H1 (cell line): ENCODE data around the gene LAMA3. TPM values are rescaled to one million over a fixed set of nuclear protein-coding genes. Genes with fewer than 3 reads are reported as not detected.

Experiments used
- CTCF ChIA-PET: fragments of 300-600 bp; sonication (Branson Sonifier 250); formaldehyde crosslinking; loops from one replicate; lab custom pipeline; 2021; ENCODE audit not compliant: partially characterized antibody; lab: Charles Lee
- POLR2A ChIA-PET: fragments of 300-600 bp; sonication (Branson Sonifier 250); formaldehyde crosslinking; loops from one replicate; lab custom pipeline; 2021; ENCODE audit warnings: inconsistent platforms; ENCODE audit not compliant: partially characterized antibody; lab: Charles Lee
- DNase-seq, 2 experiments: peaks; one replicate each; pipeline versions ENCODE4 v3.0.0 to v3.0.0-alpha.2; 2010 to 2022; ENCODE audit warnings: low spot score in 2 of 2, low read depth in 1 of 2, mixed read lengths in 1 of 2
- FAIRE-seq: peaks from 2 replicates; lab custom pipeline; 2011; peaks lifted over from hg19 to GRCh38; lab: Jason Lieb, UNC
- H2AFZ ChIP-seq: 2 replicates; pipeline ENCODE4 v1.8.1; 2012; ENCODE audit warnings: low read length, inconsistent platforms
- H2AK5ac ChIP-seq: 2 replicates; pipeline ENCODE4 v1.6.1; 2013; ENCODE audit warnings: low read depth, low read length
- H2BK120ac ChIP-seq: replicated peaks from 2 replicates; pipeline ENCODE3; 2013; ENCODE audit warnings: low read depth, low read length, inconsistent platforms
- H2BK12ac ChIP-seq: 2 replicates; pipeline ENCODE4 v1.6.1; 2013; ENCODE audit warnings: low read depth, low read length
- H2BK15ac ChIP-seq: 2 replicates; pipeline ENCODE4 v1.6.1; 2013; ENCODE audit warnings: low read length
- H2BK20ac ChIP-seq: 2 replicates; pipeline ENCODE4 v1.6.1; 2013; ENCODE audit warnings: low read length
- H2BK5ac ChIP-seq: 2 replicates; pipeline ENCODE4 v1.6.1; 2013; ENCODE audit warnings: low read depth, low read length
- H3K14ac ChIP-seq: 2 replicates; pipeline ENCODE4 v1.6.1; 2013; ENCODE audit warnings: inconsistent platforms; ENCODE audit not compliant: insufficient read length
- H3K18ac ChIP-seq: 2 replicates; pipeline ENCODE4 v1.6.1; 2013; ENCODE audit warnings: low read length; ENCODE audit errors: extremely low read depth
- H3K23ac ChIP-seq: 2 replicates; pipeline ENCODE4 v1.6.1; 2013; ENCODE audit warnings: inconsistent platforms; ENCODE audit not compliant: insufficient read length
- H3K23me2 ChIP-seq: 2 replicates; pipeline ENCODE4 v1.6.1; 2013; ENCODE audit warnings: low read depth, low read length
- H3K27ac ChIP-seq: 2 replicates; pipeline ENCODE4 v1.6.1; 2011; ENCODE audit warnings: low read depth, low read length, inconsistent platforms
- H3K27me3 ChIP-seq, 4 experiments: replicated peaks in 1 of 4; 1 replicate in 1 of 4; 2 replicates in 3 of 4; pipeline versions ENCODE4 v1.6.1 to v1.8.1; 2011 to 2013; ENCODE audit warnings: low read length in 3 of 4, mild to moderate bottlenecking in 3 of 4, inconsistent platforms in 2 of 4, mixed read lengths in 2 of 4, moderate library complexity in 1 of 4; ENCODE audit not compliant: control insufficient read depth in 3 of 4, insufficient read depth in 3 of 4; ENCODE audit errors: extremely low read depth in 1 of 4
- H3K36me3 ChIP-seq, 4 experiments: 2 replicates each; pipeline versions ENCODE4 v1.6.1 to v1.8.1; 2011 to 2013; ENCODE audit warnings: mild to moderate bottlenecking in 4 of 4, low read length in 3 of 4, moderate library complexity in 2 of 4, control low read depth in 1 of 4, inconsistent platforms in 1 of 4; ENCODE audit not compliant: insufficient read depth in 4 of 4, control insufficient read depth in 2 of 4
- H3K4ac ChIP-seq: replicated peaks from 2 replicates; pipeline ENCODE3; 2013; ENCODE audit warnings: low read length, low read depth, mixed read lengths, inconsistent platforms; ENCODE audit not compliant: insufficient read length
- H3K4me1 ChIP-seq, 4 experiments: replicated peaks in 1 of 4; 1 replicate in 1 of 4; 2 replicates in 3 of 4; pipeline versions ENCODE4 v1.6.1 to v1.8.1; 2011 to 2013; ENCODE audit warnings: low read length in 3 of 4, inconsistent platforms in 2 of 4, mixed read lengths in 1 of 4; ENCODE audit not compliant: insufficient read depth in 4 of 4, control insufficient read depth in 3 of 4
- H3K4me2 ChIP-seq, 2 experiments: 2 replicates each; pipeline versions ENCODE4 v1.6.1 to v1.8.1; 2011 to 2013; ENCODE audit warnings: low read depth in 2 of 2, low read length in 2 of 2, control low read depth in 1 of 2, inconsistent platforms in 1 of 2, mild to moderate bottlenecking in 1 of 2; ENCODE audit not compliant: insufficient read depth in 1 of 2
- H3K4me3 ChIP-seq, 4 experiments: fragments of 200-600, 300-600 bp in 1 of 4; sonication (generic), shearing (Covaris generic), sonication (Bioruptor Twin) in 1 of 4; 2 replicates each; pipeline versions ENCODE4 v1.5.1 to v1.8.1; 2011 to 2016; ENCODE audit warnings: low read length in 4 of 4, low read depth in 3 of 4, control low read depth in 2 of 4, inconsistent platforms in 2 of 4, mild to moderate bottlenecking in 2 of 4, mixed read lengths in 1 of 4, moderate library complexity in 1 of 4; ENCODE audit not compliant: insufficient read depth in 2 of 4; ENCODE audit errors: extremely low read depth in 1 of 4
- H3K56ac ChIP-seq: replicated peaks from 2 replicates; pipeline ENCODE3; 2013; ENCODE audit warnings: low read depth, mild to moderate bottlenecking, mixed read lengths, low read length, inconsistent platforms; ENCODE audit not compliant: insufficient read length
- H3K79me1 ChIP-seq: 2 replicates; pipeline ENCODE4 v1.6.1; 2013; ENCODE audit warnings: low read depth, low read length, control low read depth
- H3K79me2 ChIP-seq, 2 experiments: 2 replicates each; pipeline versions ENCODE4 v1.6.1 to v1.8.1; 2012 to 2013; ENCODE audit warnings: low read length in 2 of 2, mild to moderate bottlenecking in 2 of 2, inconsistent platforms in 1 of 2; ENCODE audit not compliant: insufficient read depth in 2 of 2, control insufficient read depth in 1 of 2
- H3K9ac ChIP-seq, 4 experiments: replicated peaks in 1 of 4; 1 replicate in 1 of 4; 2 replicates in 3 of 4; pipeline versions ENCODE4 v1.6.1 to v1.8.1; 2011 to 2013; ENCODE audit warnings: low read depth in 3 of 4, low read length in 3 of 4, control low read depth in 2 of 4, mild to moderate bottlenecking in 2 of 4, moderate library complexity in 2 of 4, inconsistent platforms in 1 of 4; ENCODE audit errors: extremely low read depth in 1 of 4
- H3K9me3 ChIP-seq, 2 experiments: 2 replicates each; pipeline versions ENCODE4 v1.6.1 to v1.8.1; 2012 to 2013; ENCODE audit warnings: mild to moderate bottlenecking in 2 of 2, moderate library complexity in 2 of 2, control low read depth in 1 of 2, inconsistent platforms in 1 of 2, low read depth in 1 of 2, low read length in 1 of 2, mixed read lengths in 1 of 2; ENCODE audit not compliant: insufficient read depth in 2 of 2
- H4K20me1 ChIP-seq, 2 experiments: replicated peaks in 1 of 2; 2 replicates each; pipeline versions ENCODE3 to v1.8.1; 2011 to 2013; ENCODE audit warnings: inconsistent platforms in 2 of 2, low read length in 2 of 2, mild to moderate bottlenecking in 1 of 2; ENCODE audit not compliant: insufficient read depth in 2 of 2, control insufficient read depth in 1 of 2
- H4K5ac ChIP-seq: 2 replicates; pipeline ENCODE4 v1.6.1; 2013; ENCODE audit warnings: low read length, low read depth, mixed read lengths, inconsistent platforms; ENCODE audit not compliant: insufficient read length
- H4K8ac ChIP-seq: 2 replicates; pipeline ENCODE4 v1.8.0; 2013; ENCODE audit warnings: mild to moderate bottlenecking, moderate library complexity, low read length, inconsistent platforms; ENCODE audit not compliant: insufficient read depth; ENCODE audit errors: extremely low read depth
- H4K91ac ChIP-seq: replicated peaks from 2 replicates; pipeline ENCODE3; 2013; ENCODE audit warnings: low read length, mixed read lengths, inconsistent platforms; ENCODE audit not compliant: insufficient read length
- WGBS, 2 experiments: shearing (Covaris generic) in 1 of 2; methylation state at CpG; one replicate each; pipeline versions ENCODE4 v1.1.6 to v1.1.7; 2013 to 2015; ENCODE audit warnings: low lambda C conversion rate in 2 of 2, mixed read lengths in 2 of 2, inconsistent platforms in 1 of 2, low coverage in 1 of 2, missing lambda C conversion rate in 1 of 2; ENCODE audit not compliant: insufficient replicate concordance in 2 of 2, insufficient coverage in 1 of 2, insufficient read length in 1 of 2; ENCODE audit errors: extremely low coverage in 1 of 2, missing lambda C conversion rate in 1 of 2; 5-methylcytosine and 5-hydroxymethylcytosine counted together
- polyA plus RNA-seq, 7 experiments: library from polyadenylated mRNA; depleted of rRNA in 3 of 7; stranded (reverse) in 5 of 7; unstranded in 2 of 7; fragments of >200 nt in 5 of 7; fragments of 200-250 nt in 2 of 7; gene quantifications; 1 replicate in 5 of 7; 2 replicates in 1 of 7; 4 replicates in 1 of 7; pipeline versions ENCODE4 v1.2.1 to v1.2.3, GENCODE V29; 2011 to 2013; ENCODE audit warnings: missing spikeins in 2 of 7, mixed read lengths in 2 of 7
- total RNA-seq: library from RNA; stranded (reverse); fragmentation: NEBNext Ultra II Directional; extraction: Animal tissue kit (Norgen Biotek cat#: 25700); gene quantifications from 2 replicates; pipeline ENCODE4 v1.2.1, GENCODE V29; 2021

Gene LAMA3
- total and polyA plus RNA-seq, 2 of the 8 experiments (the other 6 are each of a cell fraction or from before 2014, with no cell fraction given) = 0.76 to 5.0 TPM

GRCh38 chr18:23924813-23925212 is 235.6 kb downstream of the LAMA3 start:
- 93% methylated on average over 1 of the region's 1 CpG; no CpG with 5 or more reads in 1 of the 2 experiments for WGBS, 2 experiments
- no peak overlapping the region for H2BK20ac ChIP-seq
- H3K27ac ChIP-seq = no peak overlapping the region
- no peak overlapping the region for H3K23ac ChIP-seq
- H3K23me2 ChIP-seq = no peaks in the 10 kb centered on the region
- H2AK5ac ChIP-seq = no peak overlapping the region
- H3K18ac ChIP-seq = no peak overlapping the region
- no peak overlapping the region for H2BK12ac ChIP-seq
- H4K20me1 ChIP-seq = no peaks in the 10 kb centered on the region
- H3K56ac ChIP-seq = no peak overlapping the region
- no peak overlapping the region for H2BK5ac ChIP-seq
- DNase-seq (no peak), FAIRE-seq (no peak)
- no peak overlapping the region for H4K5ac ChIP-seq
- no peaks in the 10 kb centered on the region for H3K4me1 ChIP-seq
- no peak overlapping the region for H2BK15ac ChIP-seq
- CTCF ChIA-PET = interaction anchor here (1.1 kb wide), 2 partner anchors 195 to 303 kb away, joined by 3 read pairs; no protein-coding TSS in a partner anchor
- H3K79me2 ChIP-seq = no peaks in the 10 kb centered on the region
- H3K9me3 ChIP-seq = no peaks in the 10 kb centered on the region
- no peak overlapping the region for H3K14ac ChIP-seq
- no peak overlapping the region for H2AFZ ChIP-seq
- no peak overlapping the region for H2BK120ac ChIP-seq
- no peaks in the 10 kb centered on the region for H3K36me3 ChIP-seq
- H3K27me3 ChIP-seq = no peaks in the 10 kb centered on the region
- no peak overlapping the region for H3K4me3 ChIP-seq
- no peak overlapping the region for H3K4me2 ChIP-seq
- POLR2A ChIA-PET = no interaction called here
- no peak overlapping the region for H3K4ac ChIP-seq
- no peak overlapping the region for H3K9ac ChIP-seq
- no peak overlapping the region for H4K8ac ChIP-seq
- no peak overlapping the region for H4K91ac ChIP-seq
- H3K79me1 ChIP-seq = no peaks in the 10 kb centered on the region
